A549 (cell line): ENCODE data around the gene CREM. TPM values are rescaled to one million over a fixed set of nuclear protein-coding genes. Genes with fewer than 3 reads are reported as not detected.

ENCODE experiments used
- ATAC-seq, 2 experiments: fragments of 200-7000 bp in 1 of 2; fragments of >200 bp in 1 of 2; cut with Nextera tagmentation in 1 of 2; cut with Tn5 transposase in 1 of 2; 3 replicates each; pipeline versions ENCODE4 v1.8.0 to v1.9.1; 2018 to 2020; ENCODE audit warnings: mild to moderate bottlenecking in 1 of 2, moderate library complexity in 1 of 2
- CTCF ChIA-PET: fragments of 300-600 bp; sonication (Branson Sonifier 250); formaldehyde crosslinking; extraction: SDS; loops from one replicate; lab custom pipeline; 2021; ENCODE audit warnings: antibody characterized with exemption, inconsistent platforms; lab: Yijun Ruan, JAX
- POLR2A ChIA-PET: fragments of 350-600 bp; formaldehyde crosslinking; extraction: SDS; loops from one replicate; lab custom pipeline; 2021; ENCODE audit warnings: antibody characterized with exemption, inconsistent platforms; lab: Yijun Ruan, JAX
- DNase-seq, 2 experiments: peaks; one replicate each; pipeline versions ENCODE4 v3.0.0 to v3.0.0-alpha.2; 2011 to 2016; ENCODE audit warnings: low read depth in 1 of 2, low spot score in 1 of 2
- FAIRE-seq: peaks from 2 replicates; lab custom pipeline; 2011; peaks lifted over from hg19 to GRCh38; lab: Jason Lieb, UNC
- H3K27ac ChIP-seq, 2 experiments: fragments of >200 bp; sonication (Bioruptor Twin); formaldehyde crosslinking; 3 replicates each; pipeline ENCODE4 v1.5.1; 2016 to 2017
- H3K4me1 ChIP-seq: fragments of >200 bp; sonication (Bioruptor Twin); formaldehyde crosslinking; 3 replicates; pipeline ENCODE4 v1.6.1; 2016
- H3K4me2 ChIP-seq: fragments of >200 bp; sonication (Bioruptor Twin); formaldehyde crosslinking; 3 replicates; pipeline ENCODE4 v1.6.1; 2016
- H3K4me3 ChIP-seq: fragments of >200 bp; sonication (Bioruptor Twin); formaldehyde crosslinking; 3 replicates; pipeline ENCODE4 v1.5.1; 2016
- H3K9me3 ChIP-seq: fragments of >200 bp; sonication (Bioruptor Twin); formaldehyde crosslinking; 3 replicates; pipeline ENCODE4 v1.6.1; 2016
- BCL3 ChIP-seq: fragments of >200 bp; sonication (Bioruptor Twin); formaldehyde crosslinking; IDR thresholded peaks from 3 replicates; pipeline ENCODE4 v1.6.1; 2016
- BHLHE40 ChIP-seq: IDR thresholded peaks from 2 replicates; pipeline ENCODE4 v1.6.1; 2012; ENCODE audit warnings: low read depth, low read length, inconsistent platforms
- CTCF ChIP-seq: fragments of >200 bp; sonication (Bioruptor Twin); formaldehyde crosslinking; IDR thresholded peaks from 3 replicates; pipeline ENCODE4 v1.5.1; 2016
- EP300 ChIP-seq, 2 experiments: fragments of >200 bp; sonication (Bioruptor Twin); formaldehyde crosslinking; IDR thresholded peaks; 2 replicates in 1 of 2; 3 replicates in 1 of 2; pipeline ENCODE4 v1.6.1; 2016 to 2017
- FOSL2 ChIP-seq, 2 experiments: fragments of 450-650 bp in 1 of 2; fragments of >200 bp in 1 of 2; sonication (Bioruptor Twin) in 1 of 2; formaldehyde crosslinking; IDR thresholded peaks; 2 replicates each; pipeline versions ENCODE4 v1.5.0 to v1.6.1; 2016 to 2020; ENCODE audit warnings: mild to moderate bottlenecking in 1 of 2, moderate library complexity in 1 of 2
- HDAC2 ChIP-seq: fragments of 200-600 bp; sonication (generic); IDR thresholded peaks from 2 replicates; pipeline ENCODE4 v1.6.1; 2016
- HOXA7 ChIP-seq: fragments of 250-450 bp; sonication (Bioruptor Pico); IDR thresholded peaks from 2 replicates; pipeline ENCODE4 v1.5.0; 2020; ENCODE audit warnings: mild to moderate bottlenecking, moderate library complexity
- KDM1A ChIP-seq: fragments of 200-600 bp; sonication (generic); IDR thresholded peaks from 2 replicates; pipeline ENCODE4 v1.6.1; 2016; ENCODE audit warnings: low read depth, mild to moderate bottlenecking
- MAFK ChIP-seq: fragments of 450-650 bp; IDR thresholded peaks from 2 replicates; pipeline ENCODE4 v1.6.1; 2014; ENCODE audit not compliant: partially characterized antibody
- MAX ChIP-seq: IDR thresholded peaks from 2 replicates; pipeline ENCODE4 v1.6.1; 2012
- MAZ ChIP-seq: fragments of 150-350 bp; IDR thresholded peaks from 2 replicates; pipeline ENCODE4 v1.6.1; 2014; ENCODE audit warnings: antibody characterized with exemption, low read depth, low read length, borderline replicate concordance
- MYC ChIP-seq: IDR thresholded peaks from 2 replicates; pipeline ENCODE4 v1.6.1; 2012; ENCODE audit warnings: mild to moderate bottlenecking, inconsistent platforms, low read length, improper control_type of control experiment, borderline replicate concordance
- NFE2L2 ChIP-seq: fragments of 150-350 bp; conservative IDR thresholded peaks from 2 replicates; pipeline ENCODE4 v1.6.1; 2014; ENCODE audit warnings: low read length
- PBX3 ChIP-seq: IDR thresholded peaks from 2 replicates; pipeline ENCODE4 v1.6.1; 2012
- POLR2A ChIP-seq: IDR thresholded peaks from 2 replicates; pipeline ENCODE4 v1.6.1; 2012; ENCODE audit warnings: mild to moderate bottlenecking, low read length
- RAD21 ChIP-seq, 2 experiments: fragments of >200 bp in 1 of 2; sonication (Bioruptor Twin) in 1 of 2; formaldehyde crosslinking in 1 of 2; IDR thresholded peaks in 1 of 2; conservative IDR thresholded peaks in 1 of 2; 2 replicates in 1 of 2; 3 replicates in 1 of 2; pipeline ENCODE4 v1.6.1; 2012 to 2018; ENCODE audit warnings: inconsistent platforms in 1 of 2
- RCOR1 ChIP-seq: fragments of 150-350 bp; IDR thresholded peaks from 2 replicates; pipeline ENCODE4 v1.6.1; 2014; ENCODE audit warnings: antibody characterized with exemption, low read length, low read depth
- REST ChIP-seq: fragments of 200-600 bp; sonication (generic); IDR thresholded peaks from 2 replicates; pipeline ENCODE4 v1.6.1; 2016; ENCODE audit warnings: antibody characterized with exemption, mild to moderate bottlenecking, moderate library complexity
- SMC3 ChIP-seq: fragments of >200 bp; sonication (Bioruptor Twin); formaldehyde crosslinking; IDR thresholded peaks from 3 replicates; pipeline ENCODE4 v1.6.1; 2018; ENCODE audit warnings: inconsistent platforms
- ZNF302 ChIP-seq: fragments of 250-450 bp; sonication (Bioruptor Pico); IDR thresholded peaks from 2 replicates; pipeline ENCODE4 v1.9.0; 2021; ENCODE audit warnings: inconsistent platforms, mild to moderate bottlenecking, moderate library complexity
- WGBS: methylation state at CpG from one replicate; pipeline ENCODE4 v1.1.6; 2017; ENCODE audit errors: missing lambda C conversion rate; 5-methylcytosine and 5-hydroxymethylcytosine counted together
- polyA plus RNA-seq, 4 experiments: library from polyadenylated mRNA; depleted of rRNA in 3 of 4; stranded (reverse); fragments of >200 nt; fragmentation: RNase III in 1 of 4; extraction: RNeasy Plus Mini Kit Qiagen cat#74134 plus additional on column Dnase treatment in 1 of 4; gene quantifications; 2 replicates in 3 of 4; 3 replicates in 1 of 4; pipeline ENCODE4 v1.2.3, GENCODE V29; 2011 to 2017

CREM gene
- polyA plus RNA-seq, 2 of the 4 experiments (the other 2 are of a cell fraction): 53.3 to 112 TPM

GRCh38 chr10:35091994-35092790 is 34.5 kb upstream of the CREM start:
- H3K9me3 ChIP-seq: peaks cover 12% of the 10 kb centered on the region
- no peak for FAIRE-seq
- no peak for ATAC-seq
- TF ChIP-seq BHLHE40 (no peak), CTCF (no peak), REST (no peak), RAD21 (conservative IDR thresholded peaks at IDR 0.05 in 1 of 2, IDR thresholded peaks at IDR 0.05 in 1 of 2) (no peak), HDAC2 (no peak), NFE2L2 (no peak), MYC (no peak), BCL3 (no peak), FOSL2 (IDR thresholded peaks at IDR 0.05) (no peak), FOSL2 (CRISPR knock-in tag; IDR thresholded peaks at IDR 0.05) (no peak), ZNF302 (CRISPR knock-in tag) (no peak), EP300 (IDR thresholded peaks at IDR 0.05) (no peak), SMC3 (no peak), HOXA7 (CRISPR knock-in tag) (no peak), POLR2A (no peak), KDM1A (no peak), MAFK (no peak), RCOR1 (no peak), MAX (no peak), PBX3 (no peak), MAZ (no peak)
- CTCF ChIA-PET: interaction anchor here (1.1 to 1.9 kb wide), 2 partner anchors 28 to 104 kb away, joined by 4 to 7 read pairs; no protein-coding TSS in a partner anchor
- POLR2A ChIA-PET: interaction anchor here (2.4 kb wide), 1 partner anchor 34 kb away, joined by 7 read pairs; the partner anchor contains the start of gene CREM
- H3K4me2 ChIP-seq: no peak overlapping the region
- peaks cover 13% of the 10 kb centered on the region; the same call in 2 of the 3 replicates for H3K4me1 ChIP-seq
- DNase-seq: no peak
- 86% methylated on average over 11 of the region's 11 CpGs for whole genome bisulfite sequencing
- H3K4me3 ChIP-seq: no peak overlapping the region
- H3K27ac ChIP-seq: no peak overlapping the region
